HepG2 (cell line): Measurements from ENCODE around the gene PHIP.

Experiments
- CREM ChIP-seq, 2 experiments: sonication (generic) in 1 of 2; formaldehyde crosslinking in 1 of 2; IDR thresholded peaks; 2 replicates each; pipeline versions ENCODE4 v1.4.0 to v1.6.1; 2016 to 2020; ENCODE audit warnings: antibody characterized with exemption in 1 of 2, mild to moderate bottlenecking in 1 of 2, missing genetic modification reagents in 1 of 2
- MAX ChIP-seq: IDR thresholded peaks from 2 replicates; pipeline ENCODE4 v1.6.1; 2012; ENCODE audit warnings: inconsistent platforms
- PCBP1 ChIP-seq: fragments of 200-400 bp; formaldehyde crosslinking; IDR thresholded peaks from 2 replicates; pipeline ENCODE4 v1.6.1; 2017; ENCODE audit warnings: mild to moderate bottlenecking, low read depth, low read length, borderline replicate concordance
- ZFAT ChIP-seq: sonication (generic); formaldehyde crosslinking; conservative IDR thresholded peaks from 2 replicates; pipeline ENCODE4 v1.8.1; 2023; ENCODE audit warnings: missing genetic modification reagents, inconsistent platforms
- ZFP82 ChIP-seq: sonication (generic); formaldehyde crosslinking; IDR thresholded peaks from 2 replicates; pipeline ENCODE4 v1.5.1; 2020; ENCODE audit warnings: mild to moderate bottlenecking, missing genetic modification reagents, borderline replicate concordance
- ZNF24 ChIP-seq: fragments of 450-650 bp; IDR thresholded peaks from 2 replicates; pipeline ENCODE4 v1.6.1; 2017; ENCODE audit warnings: antibody characterized with exemption, mild to moderate bottlenecking
- ZNF501 ChIP-seq: sonication (generic); formaldehyde crosslinking; IDR thresholded peaks from 2 replicates; pipeline ENCODE4 v1.5.1; 2020; ENCODE audit warnings: mild to moderate bottlenecking, moderate library complexity, missing genetic modification reagents
- ZNF550 ChIP-seq: sonication (generic); formaldehyde crosslinking; IDR thresholded peaks from 2 replicates; pipeline ENCODE4 v1.4.0; 2020; ENCODE audit warnings: mild to moderate bottlenecking, missing genetic modification reagents, borderline replicate concordance
- ZNF775 ChIP-seq: sonication (generic); formaldehyde crosslinking; IDR thresholded peaks from 2 replicates; pipeline ENCODE4 v1.4.0; 2020; ENCODE audit warnings: missing genetic modification reagents, mild to moderate bottlenecking, moderate library complexity, borderline replicate concordance
- ZZZ3 ChIP-seq: sonication (generic); formaldehyde crosslinking; IDR thresholded peaks from 2 replicates; pipeline ENCODE4 v1.4.0; 2020; ENCODE audit warnings: missing genetic modification reagents, mild to moderate bottlenecking, borderline replicate concordance
- TF ChIP-seq, protein P1 (sequence below): sonication (generic); formaldehyde crosslinking; IDR thresholded peaks from 2 replicates; pipeline ENCODE4 v1.4.0; 2020; ENCODE audit warnings: missing genetic modification reagents; ENCODE audit errors: not compliant biosample characterization

- TF ChIP-seq PCBP1 (no peak), ZFAT (CRISPR knock-in tag) (no peak), ZZZ3 (CRISPR knock-in tag) (no peak), ZNF550 (CRISPR knock-in tag) (no peak), ZNF501 (CRISPR knock-in tag) (no peak), ZNF24 (no peak), ZNF775 (CRISPR knock-in tag) (no peak), CREM (IDR thresholded peaks at IDR 0.05) (no peak), CREM (CRISPR knock-in tag; IDR thresholded peaks at IDR 0.05) (no peak), ZFP82 (CRISPR knock-in tag) (no peak), MAX (no peak)
- TF ChIP-seq, protein P1, sequence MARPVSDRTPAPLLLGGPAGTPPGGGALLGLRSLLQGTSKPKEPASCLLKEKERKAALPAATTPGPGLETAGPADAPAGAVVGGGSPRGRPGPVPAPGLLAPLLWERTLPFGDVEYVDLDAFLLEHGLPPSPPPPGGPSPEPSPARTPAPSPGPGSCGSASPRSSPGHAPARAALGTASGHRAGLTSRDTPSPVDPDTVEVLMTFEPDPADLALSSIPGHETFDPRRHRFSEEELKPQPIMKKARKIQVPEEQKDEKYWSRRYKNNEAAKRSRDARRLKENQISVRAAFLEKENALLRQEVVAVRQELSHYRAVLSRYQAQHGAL (CRISPR knock-in tag), result no peak
Observed at GRCh38 chr6:79028641-79029314, 49.3 kb downstream of the PHIP start.
